T-cell (primary cell): ENCODE data around the gene HBZ. TPM values are rescaled to one million over a fixed set of nuclear protein-coding genes. Genes with fewer than 3 reads are reported as not detected.
"Not testable (repeated sequence)": the region's sequence is repeated elsewhere in the genome, so short reads cannot be mapped to it uniquely, and the experiment has no call there.

Experiments
- ATAC-seq, 4 experiments: fragments of 200-7000 bp in 3 of 4; fragments of 150-1000 bp in 1 of 4; cut with Tn5 transposase; replicated peaks in 1 of 4; 1 replicate in 3 of 4; 2 replicates in 1 of 4; pipeline ENCODE4 v1.10.0; 2021; ENCODE audit warnings: moderate library complexity in 3 of 4, mild to moderate bottlenecking in 2 of 4, moderate number of reproducible peaks in 1 of 4
- CTCF ChIA-PET, 2 donors: fragments of 300-600 bp; sonication (Branson Sonifier 250); formaldehyde crosslinking; loops; one replicate each; lab custom pipeline; 2022; ENCODE audit warnings: antibody characterized with exemption in 2 of 2; lab: Charles Lee
- POLR2A ChIA-PET, 2 donors: fragments of 300-600 bp; sonication (Branson Sonifier 250); formaldehyde crosslinking; loops; one replicate each; lab custom pipeline; 2022; ENCODE audit warnings: antibody characterized with exemption in 2 of 2; lab: Charles Lee
- DNase-seq, 35 experiments: peaks; one replicate each; pipeline versions ENCODE4 v3.0.0 to v3.0.0-alpha.2; 2013 to 2023
- H3K27ac ChIP-seq: one replicate; pipeline ENCODE4 v1.5.1; 2013; ENCODE audit warnings: low read length
- H3K27me3 ChIP-seq, 2 experiments: replicated peaks in 1 of 2; 1 replicate in 1 of 2; 2 replicates in 1 of 2; pipeline versions ENCODE4 v1.6.1 to v1.7.0; 2013; ENCODE audit warnings: low read length in 1 of 2, mixed read lengths in 1 of 2; ENCODE audit not compliant: control insufficient read depth in 2 of 2, insufficient read depth in 2 of 2; ENCODE audit errors: extremely low read depth in 1 of 2
- H3K36me3 ChIP-seq, 2 donors: 1 replicate in 1 of 2; 2 replicates in 1 of 2; pipeline versions ENCODE4 v1.6.1 to v1.7.0; 2013; ENCODE audit warnings: low read length in 1 of 2; ENCODE audit not compliant: control insufficient read depth in 2 of 2, insufficient read depth in 1 of 2; ENCODE audit errors: extremely low read depth in 1 of 2
- H3K4me1 ChIP-seq, 2 experiments: 1 replicate in 1 of 2; 2 replicates in 1 of 2; pipeline versions ENCODE4 v1.6.1 to v1.7.0; 2013; ENCODE audit warnings: low read length in 2 of 2, mixed read lengths in 1 of 2; ENCODE audit not compliant: insufficient read depth in 2 of 2, control insufficient read depth in 1 of 2; ENCODE audit errors: extremely low read depth in 1 of 2
- H3K4me3 ChIP-seq, 2 donors: 1 replicate in 1 of 2; 2 replicates in 1 of 2; pipeline versions ENCODE4 v1.5.1 to v1.7.0; 2013; ENCODE audit warnings: mild to moderate bottlenecking in 2 of 2, low read length in 1 of 2, moderate library complexity in 1 of 2; ENCODE audit not compliant: control insufficient read depth in 1 of 2; ENCODE audit errors: extremely low read depth in 1 of 2
- H3K9me3 ChIP-seq: 2 replicates; pipeline ENCODE4 v1.7.0; 2013
- H3K27ac Mint-ChIP-seq, 2 donors: one replicate each; pipeline ENCODE4 v1.8.0; 2020 to 2021; ENCODE audit warnings: mild to moderate bottlenecking in 2 of 2, mixed read lengths in 2 of 2
- H3K27me3 Mint-ChIP-seq, 2 donors: one replicate each; pipeline ENCODE4 v1.8.0; 2021 to 2022; ENCODE audit warnings: mixed read lengths in 2 of 2
- H3K36me3 Mint-ChIP-seq: one replicate; pipeline ENCODE4 v1.8.0; 2021; ENCODE audit warnings: mixed read lengths
- H3K4me1 Mint-ChIP-seq, 3 donors: one replicate each; pipeline ENCODE4 v1.8.0; 2020 to 2022; ENCODE audit warnings: mixed read lengths in 3 of 3, mild to moderate bottlenecking in 1 of 3
- H3K4me3 Mint-ChIP-seq, 3 donors: one replicate each; pipeline ENCODE4 v1.8.0; 2020 to 2022; ENCODE audit warnings: mild to moderate bottlenecking in 3 of 3, mixed read lengths in 3 of 3, moderate library complexity in 3 of 3
- H3K9me3 Mint-ChIP-seq, 3 donors: one replicate each; pipeline ENCODE4 v1.8.0; 2020 to 2022; ENCODE audit warnings: mixed read lengths in 3 of 3
- WGBS: methylation state at CpG from one replicate; pipeline ENCODE4 v1.1.5; 2013; ENCODE audit warnings: missing lambda C conversion rate; ENCODE audit not compliant: insufficient coverage; 5-methylcytosine and 5-hydroxymethylcytosine counted together
- total RNA-seq, 35 experiments: library from RNA in 6 of 35; stranded (reverse) in 6 of 35; fragments of 120-200 nt in 1 of 35; gene quantifications; one replicate each; pipeline versions ENCODE4 v1.2.1 to v1.2.4 and lab custom pipeline; 2013 to 2026

The HBZ gene
- total RNA-seq, 5 donors from 2014 or later (not counting 1 experiment from before 2014, with no cell fraction given), result 0.51 to 0.76 (median 0.59) TPM; not detected in 2

GRCh38 chr16:175011-175949, 22.8 kb downstream of the HBZ start:
- H3K4me3 Mint-ChIP-seq, result peak overlapping the region in 2 of 3 donors; percentile 43 to 53
- DNase-seq (no peak), ATAC-seq (no peak)
- ChIA-PET POLR2A (no interaction called here), CTCF (no interaction called here)
- no peak overlapping the region for H3K27ac ChIP-seq
- peaks cover 12 to 37% (median 15%) of the 10 kb centered on the region in 3 donors for H3K4me1 Mint-ChIP-seq
- 17% methylated on average over 3 of the region's 8 CpGs for WGBS
- peaks cover 33 to 60% of the 10 kb centered on the region in 2 donors for H3K27me3 Mint-ChIP-seq
- peak overlapping the region in 1 of 2 donors; percentile 23 for H3K4me3 ChIP-seq
- H3K9me3 ChIP-seq, result no peaks in the 10 kb centered on the region
- peaks cover 13 to 65% of the 10 kb centered on the region in 2 experiments for H3K27me3 ChIP-seq
- H3K9me3 Mint-ChIP-seq, result no peaks in the 10 kb centered on the region
- peaks cover 0 to 18% of the 10 kb centered on the region in 2 experiments for H3K4me1 ChIP-seq
- H3K36me3 Mint-ChIP-seq, result no peaks in the 10 kb centered on the region
- no peak overlapping the region for H3K27ac Mint-ChIP-seq
- no peaks in the 10 kb centered on the region for H3K36me3 ChIP-seq

- H3K36me3 ChIP-seq, H3K27ac ChIP-seq, H3K9me3 ChIP-seq, DNase-seq, H3K27ac Mint-ChIP-seq, POLR2A ChIA-PET, H3K36me3 Mint-ChIP-seq, CTCF ChIA-PET, H3K9me3 Mint-ChIP-seq, H3K4me3 ChIP-seq, ATAC-seq: not testable (repeated sequence)
- Histone ChIP-seq H3K4me1 (peaks cover 0 to 25% of the 10 kb centered on the region in 2 experiments), H3K27me3 (peaks cover 10 to 69% of the 10 kb centered on the region in 2 experiments)
- H3K4me3 Mint-ChIP-seq, result peak overlapping the region in 2 of 3 donors; percentile 5 to 55
- no CpG with 5 or more reads among the region's 39 CpGs for WGBS
- H3K27me3 Mint-ChIP-seq, result peaks cover 28 to 54% of the 10 kb centered on the region in 2 donors
- peaks cover 12 to 34% (median 16%) of the 10 kb centered on the region in 3 donors for H3K4me1 Mint-ChIP-seq
These were observed 23.6 kb downstream of the HBZ start for GRCh38 chr16:176006-176405.

- Mint-ChIP-seq H3K4me3 (peak within 1 kb of the TSS in 2 of 3 donors; percentile 51 to 55), H3K27me3 (peaks cover 24 to 49% of the 10 kb centered on the region in 2 donors), H3K4me1 (peaks cover 12 to 36% (median 17%) of the 10 kb centered on the region in 3 donors)
- CTCF ChIA-PET, POLR2A ChIA-PET, DNase-seq, H3K36me3 ChIP-seq, H3K27ac ChIP-seq, H3K9me3 ChIP-seq, H3K27ac Mint-ChIP-seq, H3K4me3 ChIP-seq, H3K36me3 Mint-ChIP-seq, H3K9me3 Mint-ChIP-seq: not testable (repeated sequence)
- ATAC-seq, result peak; percentile 23 to 43 (median 30)
- WGBS, result 3% methylated on average over 19 of the region's 88 CpGs
- Histone ChIP-seq H3K4me1 (peaks cover 0 to 32% of the 10 kb centered on the region in 2 experiments), H3K27me3 (peaks cover 10 to 64% of the 10 kb centered on the region in 2 experiments)
These were observed 24.3 kb downstream of the HBZ start, which contains the start of gene HBA1 for GRCh38 chr16:176477-177382. HBA1 (plus strand) TSS chr16:176680; CDS start chr16:176717, 37 bp downstream.

- 9% methylated on average over 6 of the region's 13 CpGs for WGBS
- Histone ChIP-seq H3K27me3 (peaks cover 10 to 62% of the 10 kb centered on the region in 2 experiments), H3K9me3 (no peaks in the 10 kb centered on the region), H3K36me3 (no peaks in the 10 kb centered on the region), H3K4me1 (peaks cover 0 to 34% of the 10 kb centered on the region in 2 experiments), H3K27ac (no peak overlapping the region), H3K4me3 (no peak overlapping the region)
- POLR2A ChIA-PET, result no interaction called here
- H3K4me1 Mint-ChIP-seq, result peaks cover 12 to 35% (median 17%) of the 10 kb centered on the region in 3 donors
- ATAC-seq (no peak), DNase-seq (no peak)
- no peak overlapping the region for H3K27ac Mint-ChIP-seq
- H3K36me3 Mint-ChIP-seq, result no peaks in the 10 kb centered on the region
- no peaks in the 10 kb centered on the region for H3K9me3 Mint-ChIP-seq
- peak overlapping the region in 1 of 3 donors; percentile 51 for H3K4me3 Mint-ChIP-seq
- CTCF ChIA-PET, result no interaction called here
- H3K27me3 Mint-ChIP-seq, result peaks cover 21 to 48% of the 10 kb centered on the region in 2 donors
These were observed 25.0 kb downstream of the HBZ start for GRCh38 chr16:177394-177822.

GRCh38 chr16:177981-178667, 25.7 kb downstream of the HBZ start:
- peaks cover 10 to 61% of the 10 kb centered on the region in 2 experiments for H3K27me3 ChIP-seq
- no peaks in the 10 kb centered on the region for H3K9me3 ChIP-seq
- no peak for ATAC-seq
- peaks cover 0 to 34% of the 10 kb centered on the region in 2 experiments for H3K4me1 ChIP-seq
- 83% methylated on average over 5 of the region's 11 CpGs for WGBS
- Mint-ChIP-seq H3K4me3 (peak overlapping the region in 1 of 3 donors; percentile 51), H3K27me3 (peaks cover 21 to 48% of the 10 kb centered on the region in 2 donors), H3K9me3 (no peaks in the 10 kb centered on the region), H3K27ac (no peak overlapping the region), H3K36me3 (no peaks in the 10 kb centered on the region), H3K4me1 (peaks cover 12 to 35% (median 17%) of the 10 kb centered on the region in 3 donors)
- H3K36me3 ChIP-seq, result no peaks in the 10 kb centered on the region
- no peak for DNase-seq
- no peak overlapping the region for H3K27ac ChIP-seq
- CTCF ChIA-PET, result no interaction called here
- POLR2A ChIA-PET, result no interaction called here
- no peak overlapping the region for H3K4me3 ChIP-seq
